H9 (cell line): ENCODE results near the gene UCKL1. TPM values are rescaled to one million over a fixed set of nuclear protein-coding genes. Genes with fewer than 3 reads are reported as not detected.

Experiments used
- DNase-seq: peaks from one replicate; pipeline ENCODE4 v3.0.0-alpha.2; 2017
- H2AFZ ChIP-seq: one replicate; pipeline ENCODE4 v1.6.1; 2013; ENCODE audit warnings: mild to moderate bottlenecking, low read length, control low read depth, moderate library complexity
- H2AK5ac ChIP-seq: 2 replicates; pipeline ENCODE4 v1.6.1; 2013; ENCODE audit warnings: low read length, control low read depth, mixed read lengths; ENCODE audit not compliant: insufficient read length
- H2BK120ac ChIP-seq: one replicate; pipeline ENCODE4 v1.6.1; 2013; ENCODE audit warnings: low read depth, mild to moderate bottlenecking, low read length, control low read depth, inconsistent platforms; ENCODE audit not compliant: poor library complexity, severe bottlenecking
- H2BK12ac ChIP-seq: 2 replicates; pipeline ENCODE4 v1.6.1; 2013; ENCODE audit warnings: low read length, control low read depth, mixed read lengths, low read depth; ENCODE audit not compliant: insufficient read length
- H2BK15ac ChIP-seq: 2 replicates; pipeline ENCODE4 v1.6.1; 2013; ENCODE audit warnings: low read depth, low read length, control low read depth
- H2BK20ac ChIP-seq: one replicate; pipeline ENCODE4 v1.6.1; 2013; ENCODE audit warnings: low read depth, mild to moderate bottlenecking, low read length, control low read depth, inconsistent platforms; ENCODE audit not compliant: poor library complexity, severe bottlenecking
- H2BK5ac ChIP-seq: 2 replicates; pipeline ENCODE4 v1.6.1; 2013; ENCODE audit warnings: low read length, control low read depth, mixed read lengths; ENCODE audit not compliant: insufficient read length
- H3K14ac ChIP-seq: 2 replicates; pipeline ENCODE4 v1.6.1; 2013; ENCODE audit warnings: low read length, control low read depth; ENCODE audit not compliant: insufficient read depth
- H3K18ac ChIP-seq: 2 replicates; pipeline ENCODE4 v1.6.1; 2013; ENCODE audit warnings: low read depth, mild to moderate bottlenecking, mixed read lengths, low read length, control low read depth; ENCODE audit not compliant: insufficient read length
- H3K23ac ChIP-seq: 2 replicates; pipeline ENCODE4 v1.6.1; 2013; ENCODE audit warnings: low read length, control low read depth, mixed read lengths, low read depth; ENCODE audit not compliant: insufficient read length
- H3K23me2 ChIP-seq: 2 replicates; pipeline ENCODE4 v1.6.1; 2013; ENCODE audit warnings: low read depth, mild to moderate bottlenecking, mixed read lengths, low read length, control low read depth; ENCODE audit not compliant: insufficient read length, poor library complexity, severe bottlenecking
- H3K27ac ChIP-seq: 2 replicates; pipeline ENCODE4 v1.5.1; 2013; ENCODE audit warnings: low read length, control low read depth, mixed read lengths, low read depth; ENCODE audit not compliant: insufficient read length
- H3K27me3 ChIP-seq: 2 replicates; pipeline ENCODE4 v1.6.1; 2013; ENCODE audit warnings: low read length, control low read depth, inconsistent platforms; ENCODE audit not compliant: insufficient read depth
- H3K4ac ChIP-seq: 2 replicates; pipeline ENCODE4 v1.6.1; 2013; ENCODE audit warnings: low read depth, mild to moderate bottlenecking, control low read depth, inconsistent platforms, low read length, moderate library complexity
- H3K4me1 ChIP-seq: 2 replicates; pipeline ENCODE4 v1.6.1; 2013; ENCODE audit warnings: low read length, control low read depth, inconsistent platforms; ENCODE audit not compliant: insufficient read depth
- H3K4me2 ChIP-seq: 2 replicates; pipeline ENCODE4 v1.6.1; 2013; ENCODE audit warnings: low read length, control low read depth, mixed read lengths; ENCODE audit not compliant: insufficient read length, insufficient read depth
- H3K56ac ChIP-seq: 2 replicates; pipeline ENCODE4 v1.6.1; 2013; ENCODE audit warnings: low read depth, mild to moderate bottlenecking, mixed read lengths, low read length, control low read depth; ENCODE audit not compliant: insufficient read length
- H3K79me1 ChIP-seq: 2 replicates; pipeline ENCODE4 v1.6.1; 2013; ENCODE audit warnings: low read depth, mild to moderate bottlenecking, moderate library complexity, low read length, control low read depth, inconsistent platforms; ENCODE audit not compliant: insufficient read depth, poor library complexity, severe bottlenecking
- H3K79me2 ChIP-seq: 2 replicates; pipeline ENCODE4 v1.6.1; 2013; ENCODE audit warnings: low read length, control low read depth, inconsistent platforms; ENCODE audit not compliant: insufficient read depth
- H3K9ac ChIP-seq: 2 replicates; pipeline ENCODE4 v1.6.1; 2013; ENCODE audit warnings: low read length, control low read depth, mixed read lengths; ENCODE audit not compliant: insufficient read length; ENCODE audit errors: extremely low read depth
- H3K9me3 ChIP-seq: one replicate; pipeline ENCODE4 v1.6.1; 2013; ENCODE audit warnings: low read depth, low read length, inconsistent platforms; ENCODE audit not compliant: control insufficient read depth
- H3T11ph ChIP-seq: one replicate; pipeline ENCODE4 v1.6.1; 2013; ENCODE audit warnings: mild to moderate bottlenecking, low read length, control low read depth, inconsistent platforms
- H4K20me1 ChIP-seq: one replicate; pipeline ENCODE4 v1.6.1; 2013; ENCODE audit not compliant: control insufficient read depth, insufficient read length, insufficient read depth
- H4K5ac ChIP-seq: 2 replicates; pipeline ENCODE4 v1.6.1; 2013; ENCODE audit warnings: low read depth, mild to moderate bottlenecking, mixed read lengths, low read length, control low read depth; ENCODE audit not compliant: insufficient read length
- H4K8ac ChIP-seq: replicated peaks from 2 replicates; pipeline ENCODE4 v1.6.1; 2013; ENCODE audit warnings: low read length, control low read depth, mixed read lengths, low read depth; ENCODE audit not compliant: insufficient read length
- H4K91ac ChIP-seq: 2 replicates; pipeline ENCODE4 v1.6.1; 2013; ENCODE audit warnings: low read depth, mild to moderate bottlenecking, moderate library complexity, mixed read lengths, low read length, control low read depth; ENCODE audit not compliant: insufficient read length
- H3K27ac Mint-ChIP-seq, 3 experiments: 2 replicates in 2 of 3; 3 replicates in 1 of 3; pipeline ENCODE4 v1.8.0; 2020 to 2021; ENCODE audit warnings: mixed read lengths in 3 of 3, mild to moderate bottlenecking in 1 of 3, moderate library complexity in 1 of 3
- H3K27me3 Mint-ChIP-seq: 2 replicates; pipeline ENCODE4 v1.8.0; 2021; ENCODE audit warnings: low read depth, mild to moderate bottlenecking, moderate library complexity, mixed read lengths
- H3K36me3 Mint-ChIP-seq, 3 experiments: 2 replicates in 2 of 3; 3 replicates in 1 of 3; pipeline ENCODE4 v1.8.0; 2020 to 2021; ENCODE audit warnings: low read depth in 3 of 3, mixed read lengths in 3 of 3; ENCODE audit not compliant: insufficient read depth in 1 of 3
- H3K4me1 Mint-ChIP-seq, 2 experiments: 2 replicates each; pipeline ENCODE4 v1.8.0; 2020; ENCODE audit warnings: mixed read lengths in 2 of 2
- H3K4me3 Mint-ChIP-seq, 2 experiments: 2 replicates in 1 of 2; 3 replicates in 1 of 2; pipeline ENCODE4 v1.8.0; 2020 to 2021; ENCODE audit warnings: mild to moderate bottlenecking in 2 of 2, mixed read lengths in 2 of 2, moderate library complexity in 1 of 2
- H3K9me3 Mint-ChIP-seq, 2 experiments: 2 replicates in 1 of 2; 3 replicates in 1 of 2; pipeline ENCODE4 v1.8.0; 2020; ENCODE audit warnings: mild to moderate bottlenecking in 2 of 2, mixed read lengths in 2 of 2, moderate library complexity in 1 of 2
- CTCF ChIP-seq: fragments of 200-600 bp; sonication (generic); conservative IDR thresholded peaks from 3 replicates; pipeline ENCODE4 v1.8.0; 2021; ENCODE audit warnings: antibody characterized with exemption, mild to moderate bottlenecking
- WGBS: extraction: QIAGEN DNeasy Blood & Tissue Kit; methylation state at CpG from one replicate; pipeline ENCODE4 v1.1.7; 2013; ENCODE audit warnings: missing lambda C conversion rate, low lambda C conversion rate, mixed read lengths; ENCODE audit not compliant: insufficient read length; ENCODE audit errors: extremely low coverage; 5-methylcytosine and 5-hydroxymethylcytosine counted together
- total RNA-seq: library from RNA; stranded (reverse); gene quantifications from 2 replicates; pipeline ENCODE4 v1.2.1, GENCODE V29; 2021

Gene UCKL1
- total RNA-seq, 1 experiment from 2014 or later, result 40.9 TPM

DNA sequence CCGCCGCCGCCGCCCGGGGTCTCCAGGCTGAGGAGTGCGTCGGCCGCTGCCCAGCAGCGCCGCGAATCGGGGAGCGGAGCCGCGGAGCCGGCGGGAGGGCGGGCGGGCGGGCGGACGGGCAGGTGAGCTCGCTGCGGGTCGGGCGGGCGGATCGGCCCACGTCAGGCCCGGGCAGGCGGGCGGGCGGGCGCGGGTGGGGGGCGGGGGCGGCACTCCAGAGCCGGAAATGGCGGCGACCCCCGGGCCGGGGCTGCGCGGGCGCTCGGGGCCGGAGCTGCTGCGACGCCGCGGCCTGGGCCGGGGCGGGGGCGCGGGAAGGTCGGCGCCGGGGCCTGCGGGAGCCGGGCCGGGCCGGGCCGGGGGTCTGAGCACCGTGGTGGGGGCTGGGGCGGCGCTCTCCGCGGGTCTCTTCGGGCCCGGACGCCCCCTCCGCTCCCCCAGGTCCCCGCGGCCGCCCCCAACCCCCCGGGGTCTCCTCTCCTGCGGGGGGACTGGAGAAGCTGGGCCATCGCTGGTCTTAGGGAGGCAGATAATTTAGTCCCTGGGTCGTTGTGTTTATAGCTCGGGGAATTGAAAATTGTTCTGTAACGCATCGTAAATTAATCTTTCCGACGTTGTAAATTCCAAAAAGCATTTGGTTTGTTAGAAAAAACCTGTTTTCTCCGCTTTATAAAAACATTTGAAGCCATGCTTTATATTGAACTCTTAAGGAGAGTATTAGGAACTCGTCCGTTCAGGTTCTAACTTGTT is 60.8 kb downstream of the UCKL1 start:
- no peak overlapping the region for H3K14ac ChIP-seq
- no peak overlapping the region for H4K8ac ChIP-seq
- H3K56ac ChIP-seq, result no peak overlapping the region
- Mint-ChIP-seq H3K36me3 (peaks cover 0 to 18% (median 10%) of the 10 kb centered on the region in 3 experiments; a peak in 4 of 7 replicates), H3K9me3 (no peaks in the 10 kb centered on the region), H3K4me3 (peak overlapping the region; percentile 75 to 89), H3K4me1 (peaks cover 16 to 17% of the 10 kb centered on the region in 2 experiments), H3K27ac (peak overlapping the region in 1 of 3 experiments; percentile 66; a peak in 1 of 7 replicates), H3K27me3 (no peaks in the 10 kb centered on the region)
- H3K4ac ChIP-seq, result no peak overlapping the region
- TF ChIP-seq CTCF, result no peak
- no peak for DNase-seq
- H4K91ac ChIP-seq, result no peak overlapping the region
- no peaks in the 10 kb centered on the region for H4K20me1 ChIP-seq
- H3T11ph ChIP-seq, result no peak overlapping the region
- no CpG with 5 or more reads among the region's 87 CpGs for WGBS
- H3K27ac ChIP-seq, result no peak overlapping the region
- H2BK12ac ChIP-seq, result no peak overlapping the region
- no peak overlapping the region for H2AFZ ChIP-seq
- H3K27me3 ChIP-seq, result no peaks in the 10 kb centered on the region
- H3K79me1 ChIP-seq, result no peaks in the 10 kb centered on the region
- peak overlapping the region; percentile 66 for H3K4me2 ChIP-seq
- H2BK120ac ChIP-seq, result no peak overlapping the region
- H3K9me3 ChIP-seq, result no peaks in the 10 kb centered on the region
- peaks cover 6% of the 10 kb centered on the region for H3K23me2 ChIP-seq
- peaks cover 11% of the 10 kb centered on the region; the same call in 1 of the 2 replicates for H3K79me2 ChIP-seq
- H3K4me1 ChIP-seq, result 0 out of 2 replicates have a peak, but pooled peaks cover 2% of the 10 kb centered on the region
- H2BK20ac ChIP-seq, result no peak overlapping the region
- no peak overlapping the region for H3K23ac ChIP-seq
- H4K5ac ChIP-seq, result no peak overlapping the region
- no peak overlapping the region for H2BK5ac ChIP-seq
- H3K9ac ChIP-seq, result peak overlapping the region; percentile 46
- no peak overlapping the region for H2BK15ac ChIP-seq
- no peak overlapping the region for H2AK5ac ChIP-seq
- H3K18ac ChIP-seq, result no peak overlapping the region
